Epithelial cell of proximal tubule (primary cell): ENCODE results near the gene COQ9. TPM values are rescaled to one million over a fixed set of nuclear protein-coding genes. Genes with fewer than 3 reads are reported as not detected.

Experiments used
- DNase-seq: peaks from one replicate; pipeline ENCODE4 v3.0.0-alpha.2; 2011; ENCODE audit warnings: low read depth
- H3K4me3 ChIP-seq: 2 replicates; pipeline ENCODE4 v1.5.1; 2011; ENCODE audit warnings: low read depth, mild to moderate bottlenecking, low read length
- total RNA-seq: library from RNA; depleted of rRNA; stranded (reverse); fragments of >200 nt; gene quantifications from 2 replicates; pipeline ENCODE4 v1.2.3, GENCODE V29; 2015
- TF ChIP-seq, protein P1 (sequence below): conservative IDR thresholded peaks from 2 replicates; pipeline ENCODE4 v1.5.1; 2012; ENCODE audit warnings: low read depth, mild to moderate bottlenecking, low read length

The COQ9 gene
- total RNA-seq, 1 donor from 2014 or later = 40.0 TPM

DNA sequence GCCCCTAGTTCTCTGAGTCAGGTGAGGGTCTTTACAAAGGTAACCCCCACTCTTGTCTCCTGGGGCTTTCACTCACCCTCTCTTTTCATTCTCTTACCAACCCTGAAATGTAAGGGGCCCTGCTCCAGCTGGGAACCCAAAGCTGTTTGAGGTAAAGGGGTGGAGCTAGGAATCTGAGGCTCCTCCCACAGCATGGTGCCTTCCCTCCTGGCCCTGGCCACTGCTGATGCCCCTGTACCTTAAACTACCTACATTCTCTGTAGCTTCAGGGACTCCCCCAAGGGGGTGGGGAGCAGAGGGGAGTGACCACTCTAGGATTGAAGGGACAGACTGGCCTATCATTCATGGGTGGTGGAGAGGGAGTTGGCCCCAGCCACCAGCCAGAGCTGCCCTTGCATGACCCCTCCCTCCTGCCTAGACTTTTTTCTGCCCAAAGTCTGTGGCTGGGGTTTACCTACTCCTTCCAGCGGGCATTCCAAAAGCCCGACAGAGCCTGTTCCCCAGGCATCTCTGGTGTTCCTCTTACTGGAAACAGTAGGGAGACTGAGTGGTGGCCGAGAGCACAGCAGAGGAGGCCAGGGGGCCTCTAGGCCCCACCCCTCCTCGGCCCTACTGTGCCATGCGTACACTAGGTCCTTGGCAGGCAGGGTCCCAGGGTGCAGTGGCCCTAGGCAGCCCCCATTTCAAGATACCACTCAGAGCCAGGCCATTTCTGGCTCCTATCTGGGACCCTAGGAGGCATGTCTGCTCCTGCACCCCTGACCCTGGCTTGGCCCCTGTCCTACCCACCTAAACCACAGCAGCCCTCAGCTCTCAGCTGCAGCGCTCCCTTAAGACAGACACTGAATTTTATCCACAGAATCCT lies 29.5 kb downstream of the COQ9 start:
- no peak for DNase-seq
- H3K4me3 ChIP-seq = no peak overlapping the region
- TF ChIP-seq, protein P1, sequence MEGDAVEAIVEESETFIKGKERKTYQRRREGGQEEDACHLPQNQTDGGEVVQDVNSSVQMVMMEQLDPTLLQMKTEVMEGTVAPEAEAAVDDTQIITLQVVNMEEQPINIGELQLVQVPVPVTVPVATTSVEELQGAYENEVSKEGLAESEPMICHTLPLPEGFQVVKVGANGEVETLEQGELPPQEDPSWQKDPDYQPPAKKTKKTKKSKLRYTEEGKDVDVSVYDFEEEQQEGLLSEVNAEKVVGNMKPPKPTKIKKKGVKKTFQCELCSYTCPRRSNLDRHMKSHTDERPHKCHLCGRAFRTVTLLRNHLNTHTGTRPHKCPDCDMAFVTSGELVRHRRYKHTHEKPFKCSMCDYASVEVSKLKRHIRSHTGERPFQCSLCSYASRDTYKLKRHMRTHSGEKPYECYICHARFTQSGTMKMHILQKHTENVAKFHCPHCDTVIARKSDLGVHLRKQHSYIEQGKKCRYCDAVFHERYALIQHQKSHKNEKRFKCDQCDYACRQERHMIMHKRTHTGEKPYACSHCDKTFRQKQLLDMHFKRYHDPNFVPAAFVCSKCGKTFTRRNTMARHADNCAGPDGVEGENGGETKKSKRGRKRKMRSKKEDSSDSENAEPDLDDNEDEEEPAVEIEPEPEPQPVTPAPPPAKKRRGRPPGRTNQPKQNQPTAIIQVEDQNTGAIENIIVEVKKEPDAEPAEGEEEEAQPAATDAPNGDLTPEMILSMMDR = no peak

DNA sequence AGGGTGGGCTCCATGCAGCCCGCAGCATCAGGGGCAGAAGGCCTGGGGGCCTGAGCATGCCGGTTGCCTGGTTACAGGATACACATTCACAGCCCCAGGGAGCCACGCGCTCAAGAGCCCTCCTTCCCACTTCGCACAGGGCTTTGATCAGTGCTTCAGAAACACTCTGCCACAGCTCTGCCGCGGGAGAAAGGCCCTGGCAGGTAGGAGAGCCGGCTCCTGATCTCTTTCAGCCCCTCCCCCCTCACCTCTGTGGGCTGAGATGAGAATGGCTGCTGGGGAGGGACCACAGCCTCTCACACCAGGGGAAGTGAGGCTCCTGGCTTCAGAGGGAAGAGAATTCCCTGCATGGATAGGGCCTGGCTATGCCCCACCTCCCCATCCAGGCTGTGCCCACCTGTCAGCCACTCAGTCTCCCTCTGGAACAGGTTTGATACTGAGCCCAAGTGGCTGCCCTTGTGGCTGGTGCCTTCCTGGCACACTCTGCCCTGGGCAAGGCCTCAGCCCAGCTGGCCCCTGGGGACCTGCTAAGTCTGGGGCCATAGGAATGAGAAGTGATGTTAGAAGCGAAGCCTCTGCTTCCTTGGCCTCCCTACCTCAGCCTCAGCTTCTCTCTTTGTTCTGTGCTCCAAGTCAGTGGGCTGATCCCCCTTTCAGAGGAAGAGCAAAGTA lies 30.4 kb downstream of the COQ9 start:
- no peak overlapping the region for H3K4me3 ChIP-seq
- TF ChIP-seq, protein P1 = no peak
- DNase-seq = no peak

DNA sequence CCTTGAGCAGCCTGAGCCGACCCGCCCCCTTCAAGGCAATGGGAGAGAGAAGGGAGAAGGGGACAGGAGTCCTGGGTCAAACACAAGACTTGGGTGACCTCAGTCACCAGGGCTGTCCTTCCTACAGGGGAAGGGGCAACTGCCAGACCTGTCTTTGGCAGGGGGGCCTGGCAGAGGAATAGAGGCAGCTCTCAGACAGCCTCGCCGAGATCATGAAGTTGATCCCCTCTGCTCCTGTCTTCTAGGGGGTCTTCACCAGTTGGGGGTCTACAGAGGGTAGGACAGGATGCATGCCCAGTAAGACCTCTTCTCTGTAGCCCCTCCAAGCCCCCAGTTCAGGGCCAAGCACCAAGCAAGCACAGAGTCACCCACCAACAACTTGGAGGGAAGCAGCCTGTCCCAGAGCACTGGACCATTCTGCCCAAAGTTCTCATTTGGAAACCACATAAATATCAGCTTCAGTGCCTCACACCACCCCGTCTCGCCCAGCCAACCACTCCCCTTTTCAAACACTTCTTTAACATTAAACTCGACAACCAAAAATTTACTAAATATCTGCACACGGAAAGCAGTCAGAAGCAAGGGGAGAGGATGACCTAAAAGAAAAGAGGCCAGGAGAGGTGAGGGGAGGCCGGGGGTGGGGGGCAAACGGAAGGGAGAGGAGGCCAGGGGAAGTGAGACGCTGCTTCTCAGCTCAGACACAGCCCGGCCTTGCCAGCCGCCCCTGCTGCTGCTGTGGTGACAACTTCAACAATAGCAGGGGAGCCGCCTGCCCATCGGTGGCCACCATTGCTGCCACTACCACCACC lies 31.3 kb downstream of the COQ9 start:
- TF ChIP-seq, protein P1 = no peak
- peak overlapping the region; percentile 61 for H3K4me3 ChIP-seq
- DNase-seq = no peak

DNA sequence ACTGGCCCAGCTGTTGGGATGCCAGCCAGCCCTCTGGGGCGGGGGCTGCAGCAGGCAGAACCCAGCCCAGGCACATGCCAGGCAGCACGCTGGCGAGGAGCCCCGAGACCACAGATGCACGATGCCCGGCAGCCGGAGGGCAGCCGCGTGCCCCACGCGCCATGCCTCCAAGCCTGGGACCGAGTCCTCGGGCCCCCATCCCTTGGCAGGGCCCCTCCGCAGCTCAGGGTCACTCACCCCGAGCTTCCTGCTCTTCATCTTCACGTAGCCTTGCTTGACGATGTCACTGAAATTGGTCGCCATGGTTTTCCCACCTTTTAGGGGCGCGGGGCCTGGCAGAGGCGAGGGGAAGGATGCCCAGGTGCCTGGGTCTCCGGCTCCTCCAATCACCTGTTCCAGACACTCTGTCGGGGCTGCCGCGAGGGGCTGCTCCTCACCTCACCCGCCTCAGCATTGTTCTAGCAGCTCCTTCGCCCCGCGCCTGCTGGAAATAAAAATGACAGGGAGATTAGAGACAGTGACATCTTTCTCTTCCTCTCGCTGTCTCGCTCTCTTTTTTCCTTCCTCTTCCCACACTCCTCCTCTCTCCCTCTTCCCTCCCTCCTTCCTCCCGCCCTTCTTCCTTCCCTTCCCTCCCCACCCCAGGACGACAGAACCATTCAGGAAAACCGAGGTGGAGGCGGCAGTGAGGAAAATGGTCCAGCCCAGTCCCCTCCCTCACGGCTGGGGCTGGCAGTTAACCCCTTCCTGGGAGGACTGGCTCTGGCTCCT lies 32.1 kb downstream of the COQ9 start:
- peak overlapping the region; percentile 61 for H3K4me3 ChIP-seq
- no peak for DNase-seq
- TF ChIP-seq, protein P1 = no peak

DNA sequence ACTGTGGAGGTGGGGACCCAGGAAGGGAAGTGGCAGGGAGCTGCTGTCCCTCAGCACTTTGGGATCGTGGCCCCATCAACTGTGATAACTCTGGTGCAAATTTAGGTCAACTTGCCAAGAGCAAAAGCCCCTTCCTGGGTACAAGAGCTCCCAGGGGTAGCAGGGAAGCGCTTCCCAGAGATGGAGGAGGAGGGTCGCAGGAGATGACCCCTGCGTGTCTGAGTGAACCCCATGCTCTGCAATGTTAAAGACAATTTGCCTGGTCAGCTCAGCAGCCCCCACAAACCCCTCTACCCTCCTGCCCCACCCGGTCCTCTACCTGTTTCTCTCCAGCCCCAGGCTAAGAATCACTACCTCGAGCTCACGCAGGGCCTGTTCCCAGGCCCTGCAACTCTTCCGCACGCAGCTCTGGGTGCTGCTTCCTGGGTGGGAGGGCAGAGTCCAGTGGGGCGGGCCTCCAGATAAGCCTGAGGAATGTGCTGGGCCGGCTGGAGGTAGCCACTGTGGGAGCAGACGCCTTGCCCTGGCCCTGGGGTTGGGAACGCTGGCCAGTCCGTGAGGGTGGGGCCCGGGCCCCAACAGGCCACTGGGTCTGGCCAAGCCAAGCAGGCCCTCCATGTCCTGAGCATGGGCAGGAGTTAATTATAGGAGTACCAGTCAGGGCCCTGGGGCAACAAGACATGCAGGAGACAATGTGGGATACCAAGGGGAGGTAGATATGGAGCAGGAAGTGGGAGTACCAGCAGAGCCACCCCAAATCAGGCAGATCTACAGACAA lies 32.9 kb downstream of the COQ9 start:
- peak overlapping the region; percentile 61 for H3K4me3 ChIP-seq
- DNase-seq = no peak
- TF ChIP-seq, protein P1 = no peak

DNA sequence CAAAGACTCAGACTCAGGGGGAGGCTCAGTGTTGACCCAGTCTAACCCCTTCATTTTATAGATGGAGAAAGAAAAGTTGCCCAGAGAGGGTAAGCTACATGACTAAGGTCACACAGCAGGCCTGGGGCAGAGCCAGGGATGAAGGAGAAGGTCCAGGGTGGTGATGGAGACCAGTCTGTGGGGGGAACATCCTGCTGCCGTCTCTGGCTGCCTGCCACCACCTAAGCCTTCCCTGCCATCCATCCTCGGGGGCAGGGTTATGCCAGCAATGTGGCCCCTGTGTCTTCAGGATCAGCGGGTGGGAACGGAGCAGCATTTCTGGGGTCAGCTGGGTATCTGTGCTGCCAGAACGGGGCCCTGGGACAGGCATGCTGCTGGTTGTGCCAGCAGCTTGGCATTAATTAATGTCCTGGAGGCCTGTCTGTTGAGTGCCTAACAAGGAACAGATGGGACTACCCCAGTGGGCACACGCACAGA lies 33.5 kb downstream of the COQ9 start:
- H3K4me3 ChIP-seq = no peak overlapping the region
- TF ChIP-seq, protein P1 = no peak
- no peak for DNase-seq
